Ovary (tissue), 9 donors: ENCODE data around the gene CYP27C1. TPM values are rescaled to one million over a fixed set of nuclear protein-coding genes. Genes with fewer than 3 reads are reported as not detected.

ENCODE experiments used
- DNase-seq, 5 donors: peaks; one replicate each; pipeline ENCODE4 v3.0.0-alpha.2; 2019 to 2020
- H3K27ac ChIP-seq, 2 donors: fragments of 200-600 bp; one replicate each; pipeline versions ENCODE4 v1.5.1 to v1.8.0; 2019 to 2022
- H3K27me3 ChIP-seq: fragments of 200-600 bp; one replicate; pipeline ENCODE4 v1.8.0; 2022
- H3K36me3 ChIP-seq: fragments of 200-600 bp; sonication (generic); one replicate; pipeline ENCODE4 v1.5.1; 2019
- H3K4me1 ChIP-seq: one replicate; pipeline ENCODE4 v1.8.1; 2013; ENCODE audit warnings: mild to moderate bottlenecking, moderate library complexity; ENCODE audit not compliant: insufficient read depth
- H3K4me3 ChIP-seq: fragments of 200-600 bp; sonication (generic); one replicate; pipeline ENCODE4 v1.5.1; 2017
- H3K9me3 ChIP-seq, 2 donors: fragments of 200-600 bp in 1 of 2; sonication (generic) in 1 of 2; one replicate each; pipeline versions ENCODE4 v1.5.1 to v1.8.1; 2013 to 2019; ENCODE audit warnings: mild to moderate bottlenecking in 1 of 2, moderate library complexity in 1 of 2
- CTCF ChIP-seq, 3 donors: fragments of 450-650 bp in 2 of 3; fragments of 200-600 bp in 1 of 3; IDR thresholded peaks; one replicate each; pipeline versions ENCODE4 v1.5.1 to v1.8.0; 2016 to 2022; ENCODE audit warnings: antibody characterized with exemption in 3 of 3, mild to moderate bottlenecking in 1 of 3
- EP300 ChIP-seq: sonication (generic); formaldehyde crosslinking; IDR thresholded peaks from one replicate; pipeline ENCODE4 v1.6.1; 2017; ENCODE audit warnings: antibody characterized with exemption
- POLR2A ChIP-seq: fragments of 450-650 bp; IDR thresholded peaks from one replicate; pipeline ENCODE4 v1.6.1; 2017; ENCODE audit warnings: antibody characterized with exemption, mild to moderate bottlenecking, moderate library complexity
- WGBS, 3 donors: extraction: QIAGEN DNeasy Blood & Tissue Kit in 1 of 3; methylation state at CpG; one replicate each; pipeline versions ENCODE4 v1.1.5 to v1.1.7; 2013 to 2017; 5-methylcytosine and 5-hydroxymethylcytosine counted together
- intact Hi-C, 4 donors: fragments of 100-400 bp; cut with DNase I; formaldehyde crosslinking; loops; one replicate each; pipeline versions ENCODE4 v1.11.0 to v1.15.1; 2022 to 2023
- polyA plus RNA-seq, 2 donors: library from polyadenylated mRNA; stranded (reverse); fragments of 200-250 nt in 1 of 2; fragments of 350-450 nt in 1 of 2; fragmentation: Illumina TruSeq in 1 of 2; extraction: RNeasy Lipid Tissue Mini Kit (QIAGEN cat#74804) in 1 of 2; gene quantifications; one replicate each; pipeline ENCODE4 v1.2.3, GENCODE V29; 2013 to 2014
- total RNA-seq, 7 donors: library from RNA; depleted of rRNA in 2 of 7; stranded (reverse); fragments of >200 nt in 2 of 7; fragmentation: NEBNext Ultra II Directional in 3 of 7; extraction: Animal tissue kit (Norgen Biotek cat#: 25700) in 3 of 7; gene quantifications; one replicate each; pipeline versions ENCODE4 v1.1.0 to v1.2.4, GENCODE V29; 2016 to 2023
- donor health status: DM: no; HTN: no; CAD: no; lungs with moderate emphysema.
- donor health status: DM: no; HTN: no; CAD: no.
- donor health status: Bipolar disorder and iron deficiency.
- donor health status: DM: yes; HTN: yes; CAD: no.
- donor health status: DM: no; HTN: no; CAD: no.
- donor health status: DM: yes; HTN: yes; CAD: no.

The CYP27C1 gene
- total and polyA plus RNA-seq, 9 donors: 0.07 to 0.52 (median 0.17) TPM; not detected in 1

GRCh38 chr2:127199223-127199622, 20.9 kb downstream of the CYP27C1 start:
- no peaks in the 10 kb centered on the region for H3K36me3 ChIP-seq
- H3K27me3 ChIP-seq: no peaks in the 10 kb centered on the region
- peaks cover 3% of the 10 kb centered on the region for H3K4me1 ChIP-seq
- no peak overlapping the region for H3K27ac ChIP-seq
- no peak overlapping the region for H3K4me3 ChIP-seq
- no peak for DNase-seq
- intact Hi-C loops: no loop called here
- TF ChIP-seq EP300: no peak
- no peak for TF ChIP-seq CTCF (IDR thresholded peaks at IDR 0.05)
- no peak for TF ChIP-seq POLR2A
- no peaks in the 10 kb centered on the region for H3K9me3 ChIP-seq
- WGBS, 3 donors: 92 to 94% (median 93%) methylated on average over 14 of the region's 14 CpGs

GRCh38 chr2:127197475-127198385, 22.4 kb downstream of the CYP27C1 start:
- DNase-seq: peak; percentile 43 to 74 (median 58)
- H3K9me3 ChIP-seq: no peaks in the 10 kb centered on the region
- WGBS, 3 donors: 36 to 54% (median 44%) methylated on average over 19 of the region's 19 CpGs
- H3K4me3 ChIP-seq: no peak overlapping the region
- H3K4me1 ChIP-seq: peaks cover 3% of the 10 kb centered on the region
- no peaks in the 10 kb centered on the region for H3K36me3 ChIP-seq
- intact Hi-C loops: no loop called here
- TF ChIP-seq EP300 (no peak), CTCF (IDR thresholded peaks at IDR 0.05) (peak in 1 of 3 donors; percentile 25), POLR2A (no peak)
- H3K27ac ChIP-seq: no peak overlapping the region
- no peaks in the 10 kb centered on the region for H3K27me3 ChIP-seq

GRCh38 chr2:127196998-127197397, 23.1 kb downstream of the CYP27C1 start:
- Histone ChIP-seq H3K27me3 (no peaks in the 10 kb centered on the region), H3K4me3 (no peak overlapping the region), H3K27ac (no peak overlapping the region), H3K4me1 (peaks cover 3% of the 10 kb centered on the region), H3K36me3 (no peaks in the 10 kb centered on the region), H3K9me3 (no peaks in the 10 kb centered on the region)
- intact Hi-C loops: no loop called here
- DNase-seq: no peak
- TF ChIP-seq EP300 (no peak), POLR2A (no peak), CTCF (IDR thresholded peaks at IDR 0.05) (no peak)
- 75 to 85% (median 76%) methylated on average over 4 of the region's 4 CpGs for WGBS, 3 donors

GRCh38 chr2:127196549-127196948, 23.6 kb downstream of the CYP27C1 start:
- intact Hi-C loops: no loop called here
- Histone ChIP-seq H3K36me3 (no peaks in the 10 kb centered on the region), H3K27ac (no peak overlapping the region), H3K4me1 (peaks cover 3% of the 10 kb centered on the region), H3K27me3 (no peaks in the 10 kb centered on the region), H3K4me3 (no peak overlapping the region), H3K9me3 (no peaks in the 10 kb centered on the region)
- no peak for TF ChIP-seq POLR2A
- TF ChIP-seq CTCF (IDR thresholded peaks at IDR 0.05): no peak
- no peak for TF ChIP-seq EP300
- 95 to 99% (median 98%) methylated on average over 2 of the region's 2 CpGs for WGBS, 3 donors
- no peak for DNase-seq
